CD4-positive, alpha-beta T cell treated with Interleukin-15 for 1 hour (primary cell): Measurements from ENCODE around the gene TRABD2A.

ENCODE experiments used
- DNase-seq: peaks from one replicate; pipeline ENCODE4 v3.0.0-alpha.2; 2020

TRABD2A gene

DNA sequence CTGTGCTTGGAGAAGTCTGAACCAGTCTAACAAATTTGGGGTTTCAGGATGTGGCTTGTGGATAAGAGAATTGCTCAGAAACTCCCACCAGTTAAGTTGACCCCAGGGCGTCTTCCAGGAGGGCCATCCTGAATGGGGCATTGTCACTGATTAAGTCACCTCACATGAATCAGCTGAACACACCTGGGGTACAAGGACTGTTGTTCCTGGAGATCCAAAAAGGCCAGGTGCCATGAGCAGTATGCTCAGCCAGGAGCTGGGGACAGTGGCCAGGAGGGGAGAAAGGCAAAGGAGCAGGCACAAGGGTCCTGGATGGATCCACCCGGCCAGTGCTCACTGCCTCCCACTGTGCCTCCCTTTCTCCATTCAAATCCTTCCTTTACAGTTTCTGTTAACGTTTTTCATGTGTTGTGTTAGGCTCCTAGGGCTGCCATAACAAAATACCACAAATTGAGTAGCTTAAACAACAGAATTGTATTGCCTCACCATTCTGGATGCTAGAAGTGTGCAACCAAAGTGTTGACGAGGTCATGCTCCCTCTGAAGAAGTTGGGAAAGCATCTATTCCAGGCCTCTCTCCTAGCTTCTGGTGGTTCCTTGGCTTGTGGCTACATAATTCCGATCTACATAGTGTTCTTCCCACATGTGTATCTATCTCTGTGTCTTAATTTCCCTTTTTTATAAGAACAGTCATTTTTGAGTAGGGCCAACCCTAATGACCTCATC is 33.4 kb downstream of the TRABD2A start:
- no peak for DNase-seq

DNA sequence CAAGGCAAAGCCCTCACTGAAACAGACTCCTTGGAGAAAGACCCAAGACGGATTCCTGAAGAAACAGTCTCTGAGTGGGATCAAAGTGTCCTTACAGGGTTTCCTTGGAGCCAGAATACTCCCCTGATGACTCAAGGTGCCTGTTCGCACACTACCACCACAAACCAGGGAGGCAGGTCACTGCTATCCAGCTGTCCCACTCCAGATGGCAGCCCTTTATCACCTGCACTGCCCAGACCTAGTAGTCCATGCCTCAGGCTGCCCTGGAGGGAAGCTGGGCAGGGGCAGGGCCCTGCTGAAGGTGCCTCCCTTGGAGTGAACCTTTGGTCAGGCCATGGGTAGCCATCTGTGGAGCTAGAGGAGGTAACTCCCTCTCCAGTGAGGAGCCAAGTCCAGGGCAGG is 34.1 kb downstream of the TRABD2A start:
- DNase-seq: no peak

DNA sequence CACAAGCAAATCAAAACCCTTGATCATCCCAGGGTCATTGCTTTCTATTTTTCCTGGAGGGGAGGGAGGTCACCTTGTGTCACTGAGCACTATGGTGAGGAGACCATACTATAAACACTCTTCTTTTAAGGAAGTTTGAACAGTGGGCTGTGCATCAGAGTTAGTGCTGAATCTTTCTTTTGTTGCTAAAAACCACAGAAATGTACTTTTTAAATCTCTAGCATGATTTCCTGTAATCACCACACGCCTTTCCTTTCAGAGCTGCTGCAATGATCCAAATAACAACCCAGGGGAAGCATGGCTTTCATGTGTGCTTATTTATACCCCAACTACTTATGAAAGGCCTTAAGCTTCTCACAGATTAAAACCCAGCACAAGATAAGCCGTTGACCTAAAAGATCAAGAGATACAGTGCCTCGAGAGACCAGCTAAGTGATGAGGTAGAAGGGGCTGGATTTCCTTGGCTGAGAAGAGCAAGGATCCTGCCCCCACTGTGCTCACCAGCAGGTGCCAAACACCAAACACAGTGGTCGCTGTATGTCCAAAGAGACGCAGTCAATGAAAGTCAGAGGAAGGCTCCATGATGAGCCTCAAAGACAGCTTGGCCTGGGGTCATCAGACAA is 34.7 kb downstream of the TRABD2A start:
- peak; percentile 57 for DNase-seq

DNA sequence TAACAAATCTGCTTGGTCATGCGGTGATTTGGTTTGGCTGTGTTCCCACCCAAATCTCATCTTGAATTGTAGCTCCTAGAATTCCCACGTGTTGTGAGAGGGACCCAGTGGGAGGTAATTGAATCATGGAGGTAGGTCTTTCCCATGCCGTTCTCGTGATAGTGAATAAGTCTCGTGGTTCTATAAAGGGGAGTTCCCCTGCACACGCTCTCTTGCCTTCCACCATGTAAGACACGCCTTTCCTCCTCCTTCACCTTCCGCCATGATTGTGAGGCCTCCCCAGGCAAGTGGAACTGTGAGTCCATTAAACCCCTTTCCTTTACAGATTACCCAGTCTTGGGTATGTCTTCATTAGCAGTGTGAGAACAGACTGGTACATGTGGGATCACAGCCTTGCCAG is 36.7 kb downstream of the TRABD2A start:
- no peak for DNase-seq

DNA sequence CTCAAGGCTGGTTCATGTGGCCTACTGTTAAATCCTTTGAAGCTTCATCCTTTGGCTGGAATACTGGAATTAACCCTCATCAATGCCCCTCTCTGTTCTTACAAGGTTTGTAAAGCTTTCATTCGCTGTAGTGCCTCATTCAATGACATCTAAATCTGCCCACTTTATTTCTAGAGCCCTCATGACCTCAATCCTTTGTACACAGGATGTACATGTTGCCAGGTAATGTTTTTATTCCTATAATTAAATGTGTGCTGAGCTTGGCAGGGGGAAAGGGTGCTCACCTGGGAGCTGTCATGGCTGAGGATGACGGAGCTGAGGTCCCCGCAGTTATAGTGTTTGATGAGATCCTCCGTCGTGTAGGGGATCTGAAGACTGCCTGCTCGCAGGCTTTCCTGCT is 39.3 kb downstream of the TRABD2A start:
- DNase-seq: no peak

DNA sequence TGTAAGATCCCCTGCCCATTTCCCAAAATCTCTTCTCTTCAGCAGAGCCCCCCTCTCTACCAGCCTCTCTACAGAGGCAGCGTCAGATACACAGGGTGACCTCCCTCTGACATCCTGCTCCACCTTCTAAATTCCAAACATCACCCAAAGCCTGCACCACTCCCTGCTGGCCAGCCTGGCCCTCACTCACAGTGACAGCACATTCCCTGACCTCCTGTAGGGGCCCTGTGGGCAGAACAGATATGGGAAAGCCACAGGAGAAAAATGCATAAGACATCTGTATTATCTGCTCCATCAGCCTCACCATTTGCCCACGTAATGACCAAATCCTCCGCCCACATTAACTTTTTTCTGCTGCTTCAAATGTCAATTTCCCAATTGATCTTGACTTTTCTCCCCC is 40.6 kb downstream of the TRABD2A start:
- no peak for DNase-seq

DNA sequence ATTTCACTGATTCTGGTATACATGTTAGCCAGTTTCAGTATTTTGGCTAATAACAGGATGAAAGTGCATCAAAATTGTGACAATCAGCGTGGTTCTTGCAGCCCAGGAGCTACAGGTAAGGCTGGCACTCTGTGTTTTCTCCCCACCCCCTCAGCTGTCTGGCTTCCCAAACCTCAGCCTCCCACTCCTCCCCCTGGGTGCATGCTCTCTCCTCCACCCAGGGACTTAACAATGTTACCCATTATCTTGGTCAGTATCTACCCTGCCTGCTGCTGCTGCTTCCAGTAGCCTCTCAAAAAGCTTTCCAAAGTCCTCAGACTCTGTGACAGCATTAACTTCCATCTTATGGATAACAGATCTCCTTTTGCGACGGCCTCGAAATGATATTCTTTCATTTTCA is 41.0 kb downstream of the TRABD2A start:
- no peak for DNase-seq

DNA sequence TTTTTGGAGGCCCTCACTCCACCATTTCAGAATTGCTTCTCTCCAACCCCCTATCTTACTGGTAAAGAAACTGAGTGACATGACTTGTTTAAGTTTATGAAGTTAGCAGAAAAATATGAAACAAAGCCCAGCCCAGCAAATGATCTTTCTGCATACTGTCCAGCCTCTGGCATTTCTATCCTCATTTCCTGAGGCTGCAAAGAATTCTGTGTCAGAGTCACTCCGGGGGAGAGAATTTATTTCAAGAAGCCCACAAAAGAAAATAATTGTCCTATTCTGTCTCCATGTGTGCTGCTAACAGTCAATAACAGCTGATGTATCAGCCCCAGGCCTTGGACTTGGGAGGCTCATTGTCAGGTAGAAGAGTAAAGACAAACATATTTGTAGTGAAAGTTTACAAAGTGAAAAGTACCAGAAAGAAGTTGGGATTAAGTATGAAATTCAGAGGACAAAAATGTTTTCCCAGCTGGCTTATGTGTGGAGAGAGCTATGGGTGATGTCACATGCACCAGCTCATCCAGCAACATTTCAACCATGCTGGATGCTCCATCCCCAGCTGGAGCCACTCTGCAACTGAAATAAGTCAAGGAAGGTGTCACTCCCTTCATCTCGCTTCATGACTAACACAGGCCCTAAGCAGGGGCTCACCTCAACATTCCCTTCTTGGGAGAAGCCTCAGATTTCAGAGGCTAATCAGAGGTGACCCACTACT is 42.3 kb downstream of the TRABD2A start:
- DNase-seq: no peak

DNA sequence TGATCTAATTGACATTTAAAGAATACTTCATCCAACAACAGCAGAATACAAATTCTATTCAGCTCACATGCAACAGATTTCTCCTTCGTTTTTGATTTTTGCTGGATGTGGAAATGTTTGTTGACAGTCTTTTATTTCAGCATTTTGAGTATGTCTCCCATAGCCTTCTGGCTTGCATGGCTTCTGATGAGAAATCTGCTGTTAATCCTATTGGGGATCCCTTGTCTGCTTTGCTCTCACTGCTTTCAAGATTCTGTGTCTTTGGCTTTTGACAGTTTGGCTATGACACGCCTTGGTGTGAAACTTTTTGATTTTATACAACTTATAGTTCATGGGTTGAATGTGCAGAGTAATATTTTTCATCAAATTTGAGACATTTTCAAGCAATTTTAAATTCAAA is 44.7 kb downstream of the TRABD2A start:
- no peak for DNase-seq

DNA sequence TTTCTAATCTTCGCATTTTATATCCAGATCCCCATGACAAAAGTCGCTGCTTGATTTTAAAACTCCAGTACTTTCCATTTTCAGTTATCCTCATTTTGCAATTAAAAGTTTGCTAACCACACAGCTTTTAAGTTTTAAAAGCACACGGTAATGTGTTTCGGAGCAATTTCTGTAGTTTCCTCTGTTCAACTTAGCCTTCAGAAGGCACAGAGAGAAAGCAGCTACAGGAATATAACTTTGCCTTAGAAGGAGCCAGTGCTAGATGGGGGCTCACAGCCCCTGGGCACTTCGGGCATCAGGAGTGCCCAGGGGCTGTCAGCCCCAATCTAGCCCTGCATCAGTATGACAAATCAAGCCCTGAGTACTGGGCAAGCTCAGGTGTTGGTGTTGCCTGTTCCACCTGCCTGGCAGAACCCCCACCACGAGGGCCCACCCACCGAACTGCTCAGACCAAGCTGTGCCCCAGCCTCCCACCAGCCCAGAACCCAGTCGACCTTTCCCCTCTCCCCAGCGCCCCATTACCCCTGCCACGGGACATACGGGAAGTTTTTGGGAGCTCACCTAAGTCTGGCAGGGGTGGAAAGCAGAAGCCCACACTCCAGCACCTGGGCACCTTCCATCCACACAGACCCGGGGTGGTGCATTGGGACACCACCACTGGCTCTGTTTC is 47.3 kb downstream of the TRABD2A start:
- DNase-seq: no peak

DNA sequence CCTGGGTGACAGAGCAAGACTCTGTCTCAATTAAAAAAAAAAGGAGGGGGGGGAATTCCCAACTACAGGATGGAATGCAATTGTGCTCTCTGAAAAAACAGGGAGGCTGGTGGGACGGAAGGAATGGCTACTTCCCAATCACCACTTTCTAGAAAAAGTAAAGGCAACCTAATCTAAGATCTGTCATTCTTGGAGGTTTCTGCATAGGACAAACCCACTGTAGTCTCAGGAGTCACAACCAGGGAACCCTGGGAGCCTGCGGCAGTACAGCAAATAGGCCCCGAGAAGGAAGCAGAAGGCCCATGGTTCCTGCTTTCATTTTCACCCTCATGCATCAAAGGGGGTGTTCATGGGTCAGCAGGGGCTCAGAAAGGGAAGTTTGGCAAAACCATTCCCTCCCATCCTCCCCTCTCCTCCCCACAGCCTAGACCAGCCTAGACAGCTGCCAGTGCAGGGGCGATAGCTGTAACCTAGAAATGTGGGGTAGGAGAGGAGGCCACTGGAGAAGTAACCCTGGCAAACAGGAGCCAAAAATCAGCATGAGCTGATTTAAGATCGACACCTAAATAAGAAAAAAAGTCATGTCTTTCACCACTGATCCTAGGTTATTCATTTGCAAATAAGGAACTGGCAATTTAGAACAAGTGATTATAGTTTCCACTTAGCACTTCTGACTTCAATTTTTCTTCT is 48.0 kb downstream of the TRABD2A start:
- peak; percentile 41 for DNase-seq

DNA sequence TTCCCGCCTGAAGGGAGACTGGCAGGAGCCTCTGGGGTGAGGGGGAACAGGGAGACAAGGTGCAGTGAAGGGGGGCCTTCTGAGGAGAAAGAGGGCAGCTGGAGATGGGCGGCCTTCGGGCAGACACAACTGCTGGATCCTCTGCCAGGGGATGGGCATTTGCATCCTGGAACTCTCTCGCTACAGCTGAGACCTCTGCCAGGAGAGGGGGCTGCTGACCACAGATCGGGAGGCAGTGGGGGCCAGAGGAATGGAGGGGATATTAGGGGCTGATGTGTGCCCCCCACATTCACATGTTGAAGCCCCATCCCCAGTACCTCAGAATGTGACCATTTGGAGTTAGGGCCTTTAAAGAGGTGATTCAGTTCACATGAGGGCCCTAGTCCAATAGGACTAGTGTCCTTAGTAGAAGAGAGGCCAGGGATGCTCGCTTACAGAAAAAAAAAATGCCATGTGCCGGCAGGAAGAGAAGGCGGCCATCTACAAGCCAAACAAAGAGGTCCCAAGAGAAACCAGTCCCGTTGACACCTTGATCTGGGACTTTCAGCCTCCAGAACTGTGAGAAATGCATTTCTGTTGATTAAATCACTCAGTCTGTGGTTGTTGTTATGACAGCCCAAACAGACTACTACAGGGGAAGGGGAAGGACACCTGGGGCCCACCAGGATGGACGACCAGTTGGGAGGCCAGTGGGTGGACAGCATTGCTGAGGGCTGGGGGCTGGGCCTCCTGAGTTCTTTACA is 50.0 kb downstream of the TRABD2A start:
- no peak for DNase-seq

DNA sequence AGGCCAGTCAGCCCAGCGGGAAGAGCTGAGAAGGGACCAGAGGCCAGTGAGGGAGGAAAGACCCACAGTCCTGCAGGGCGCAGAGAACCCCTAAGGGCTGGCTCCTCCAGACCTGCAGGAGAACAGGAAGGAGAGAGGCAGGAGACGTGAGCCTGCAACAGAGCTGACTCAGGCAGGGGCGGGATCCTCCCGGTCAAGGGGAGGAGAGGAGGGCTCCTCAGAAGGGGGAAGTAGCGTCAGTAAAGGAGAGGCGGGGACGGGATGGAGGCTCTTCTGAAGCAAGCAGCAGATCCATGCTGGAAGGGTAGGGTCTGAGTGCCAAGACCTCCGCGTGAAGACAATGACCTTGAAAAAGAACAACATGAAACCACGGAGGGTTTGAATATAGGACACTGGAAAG is 50.8 kb downstream of the TRABD2A start:
- DNase-seq: peak; percentile 61

DNA sequence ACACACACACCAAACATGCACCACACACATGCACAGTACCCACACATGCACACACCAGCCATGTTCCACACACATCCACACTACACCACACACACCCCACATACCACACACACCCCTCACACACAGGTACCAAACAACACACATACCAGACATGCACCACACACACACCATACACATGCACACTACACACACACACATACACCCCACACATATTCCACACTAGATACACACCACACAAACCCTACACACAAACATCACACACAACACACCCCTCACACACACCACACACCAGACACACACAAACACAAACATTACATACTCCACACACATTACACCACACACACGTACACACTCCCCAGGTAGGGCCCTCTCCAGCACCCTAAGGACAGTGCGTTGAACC is 51.2 kb downstream of the TRABD2A start:
- no peak for DNase-seq

DNA sequence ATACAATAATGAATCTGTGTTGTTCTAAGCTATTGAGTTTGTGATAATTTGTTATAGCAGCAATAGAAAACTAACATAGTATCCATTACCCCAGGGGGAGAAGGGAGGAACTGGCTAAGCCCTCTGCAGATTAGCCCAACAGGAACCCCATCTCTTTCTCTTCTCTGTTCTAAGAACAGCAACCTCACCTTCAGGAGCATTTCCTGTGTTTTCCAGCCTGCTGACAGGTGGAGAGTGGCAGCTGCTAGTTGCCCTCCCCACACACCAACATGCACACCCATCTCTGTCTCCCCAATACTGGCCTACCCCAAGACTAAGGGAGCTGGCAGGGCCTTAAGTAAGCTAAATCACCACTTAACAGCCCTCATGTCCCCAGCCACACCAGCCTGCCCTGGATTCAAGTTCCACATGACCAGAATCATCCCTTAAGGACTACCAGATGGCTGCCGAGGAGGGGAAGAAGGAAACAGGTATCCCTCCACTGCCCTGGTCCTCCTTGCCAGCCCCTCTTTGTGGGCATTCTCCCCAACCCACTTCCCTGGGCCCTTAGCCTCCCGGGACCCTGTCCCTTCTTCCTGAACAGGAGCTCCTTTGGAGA is 52.8 kb downstream of the TRABD2A start:
- no peak for DNase-seq

DNA sequence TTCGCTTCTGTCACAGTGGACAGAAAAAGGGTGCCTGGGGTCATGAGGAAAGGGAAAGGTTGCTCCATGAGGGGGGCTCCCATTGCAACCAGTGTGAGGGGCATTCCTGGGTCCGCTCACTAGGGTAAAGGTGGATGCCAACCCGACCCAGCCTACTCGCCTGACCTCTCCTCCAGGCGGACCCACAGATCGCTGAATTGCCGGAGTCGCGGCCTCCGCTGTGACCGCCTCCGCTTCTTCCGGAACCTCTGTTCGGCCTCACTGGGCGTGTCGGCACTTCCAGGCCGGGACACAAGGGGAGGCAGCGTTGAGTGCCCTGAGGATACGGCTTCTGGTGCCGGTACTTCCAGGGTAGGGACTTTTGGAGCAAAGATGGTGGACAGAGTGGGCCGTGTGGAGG is 57.1 kb downstream of the TRABD2A start:
- DNase-seq: no peak

DNA sequence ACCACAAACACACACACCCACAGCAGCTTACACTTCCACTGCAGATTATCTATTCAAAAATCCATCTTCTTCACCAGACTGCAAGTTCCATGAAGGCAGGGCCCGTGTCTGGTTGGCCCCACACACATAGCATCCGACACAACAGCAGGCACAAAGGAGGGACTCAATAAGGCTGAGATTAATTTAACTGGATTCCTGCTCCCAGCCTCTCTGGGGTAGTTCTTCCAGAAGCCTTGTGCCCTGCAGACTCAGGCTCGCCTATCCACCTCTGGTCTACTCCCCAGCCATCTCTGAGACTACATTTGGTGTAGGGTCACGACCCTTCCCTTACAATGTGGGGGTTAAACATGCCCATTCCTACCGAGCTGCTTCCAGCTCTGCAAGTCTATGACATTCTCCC is 57.7 kb downstream of the TRABD2A start:
- DNase-seq: no peak

DNA sequence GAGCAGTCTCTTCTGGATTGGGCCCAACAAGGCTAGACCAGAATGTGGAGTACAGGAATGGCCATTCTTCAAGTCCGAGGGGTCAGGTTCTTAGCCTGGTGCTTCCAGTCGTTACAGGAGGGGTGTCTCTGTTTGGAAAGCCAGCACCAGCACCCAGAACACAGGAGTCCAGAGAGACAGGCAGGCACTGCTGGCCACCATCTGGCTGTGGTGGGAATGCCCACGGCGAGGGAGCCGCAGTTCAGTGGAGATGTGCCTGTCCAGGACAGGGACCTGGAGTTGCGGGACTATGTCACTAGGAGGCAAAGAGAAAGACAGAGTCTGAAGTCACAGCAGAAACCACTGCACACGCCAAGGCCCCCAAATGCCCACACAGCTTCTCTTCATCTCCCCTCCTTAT is 59.1 kb downstream of the TRABD2A start:
- no peak for DNase-seq

DNA sequence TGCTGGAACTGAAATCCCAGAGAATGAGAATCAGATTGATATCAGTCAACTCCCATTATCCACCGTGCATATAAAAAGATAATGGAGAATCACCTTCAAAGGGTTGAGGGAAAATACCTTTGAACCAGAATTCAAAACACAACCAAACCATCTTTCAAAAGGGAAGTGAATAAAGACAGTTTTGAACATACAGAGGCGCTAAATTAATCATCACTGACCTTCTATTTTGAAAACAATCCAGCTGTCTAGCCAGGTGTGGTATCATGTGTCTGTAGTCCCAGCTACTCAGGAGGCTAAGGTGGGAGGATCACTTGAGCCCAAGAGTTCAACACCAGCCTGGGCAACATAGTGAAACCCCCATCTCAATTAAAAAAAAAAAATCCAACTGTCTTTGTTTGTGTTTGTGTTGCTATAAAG is 63.6 kb downstream of the TRABD2A start:
- DNase-seq: no peak

DNA sequence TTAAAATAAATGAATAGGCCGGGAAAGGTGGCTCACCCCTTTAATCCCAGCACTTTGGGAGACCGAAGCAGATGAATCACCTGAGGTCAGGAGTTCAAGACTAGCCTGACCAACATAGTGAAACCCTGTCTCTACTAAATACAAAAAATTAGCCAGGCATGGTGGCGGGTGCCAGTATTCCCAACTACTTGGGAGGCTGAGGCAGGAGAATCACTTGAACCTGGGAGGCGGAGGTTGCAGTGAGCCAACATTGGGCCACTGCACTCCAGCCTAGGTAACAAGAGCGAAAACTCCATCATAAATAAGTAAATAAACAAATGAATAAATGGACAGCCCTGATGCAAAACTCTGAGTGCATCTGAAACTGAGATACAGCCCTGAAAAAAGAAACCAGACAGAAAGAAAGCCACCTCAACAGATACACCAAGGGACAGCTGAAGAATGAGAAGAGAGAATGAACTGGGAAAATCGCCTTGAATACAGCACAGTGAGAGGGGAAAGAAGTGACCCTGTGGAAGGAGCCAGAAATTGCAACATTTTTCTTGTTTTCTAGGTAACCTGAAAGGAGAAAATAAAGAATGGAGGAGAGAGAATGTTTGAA is 64.4 kb downstream of the TRABD2A start:
- no peak for DNase-seq

DNA sequence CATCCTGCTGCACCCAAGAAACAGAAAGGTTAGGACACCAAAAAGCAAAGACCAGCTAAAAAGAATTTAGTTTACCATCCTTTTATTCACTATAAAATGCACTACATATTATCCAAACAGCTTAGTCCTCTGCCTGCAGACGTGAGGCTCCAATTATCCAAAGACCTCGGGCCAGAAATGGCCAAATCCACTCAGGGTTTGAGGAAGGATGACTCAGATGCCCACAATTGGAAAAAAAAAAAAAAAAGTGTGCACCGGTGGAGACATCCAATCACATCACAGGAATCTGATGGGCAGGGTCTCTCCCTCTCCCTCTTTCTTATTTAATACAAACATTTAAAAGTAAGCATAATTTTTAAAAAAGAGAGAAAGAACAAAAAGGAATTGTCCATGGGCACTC is 65.7 kb downstream of the TRABD2A start:
- no peak for DNase-seq
